Spleen (tissue), 7 donors: ENCODE results near the gene ATF3.

Experiments used
- POLR2AphosphoS5 ChIP-seq, 3 donors: sonication (generic); formaldehyde crosslinking; IDR thresholded peaks; one replicate each; pipeline ENCODE4 v1.5.1; 2017; ENCODE audit warnings: antibody characterized with exemption in 3 of 3
- TF ChIP-seq, protein P1 (sequence below), 11 experiments: fragments of 200-600 bp in 7 of 11; fragments of 450-650 bp in 4 of 11; sonication (generic) in 4 of 11; IDR thresholded peaks in 8 of 11; conservative IDR thresholded peaks in 3 of 11; 1 replicate in 7 of 11; 2 replicates in 4 of 11; pipeline versions ENCODE4 v1.4.0 to v1.8.0; 2016 to 2021; ENCODE audit warnings: antibody characterized with exemption in 11 of 11, inconsistent platforms in 4 of 11, mild to moderate bottlenecking in 1 of 11
- donor health status: DM: no; HTN: no; CAD: no; lungs with moderate emphysema.
- donor health status: DM: no; HTN: no; CAD: no.
- donor health status: DM: no; HTN: no; CAD: no.

- TF ChIP-seq, protein P1, sequence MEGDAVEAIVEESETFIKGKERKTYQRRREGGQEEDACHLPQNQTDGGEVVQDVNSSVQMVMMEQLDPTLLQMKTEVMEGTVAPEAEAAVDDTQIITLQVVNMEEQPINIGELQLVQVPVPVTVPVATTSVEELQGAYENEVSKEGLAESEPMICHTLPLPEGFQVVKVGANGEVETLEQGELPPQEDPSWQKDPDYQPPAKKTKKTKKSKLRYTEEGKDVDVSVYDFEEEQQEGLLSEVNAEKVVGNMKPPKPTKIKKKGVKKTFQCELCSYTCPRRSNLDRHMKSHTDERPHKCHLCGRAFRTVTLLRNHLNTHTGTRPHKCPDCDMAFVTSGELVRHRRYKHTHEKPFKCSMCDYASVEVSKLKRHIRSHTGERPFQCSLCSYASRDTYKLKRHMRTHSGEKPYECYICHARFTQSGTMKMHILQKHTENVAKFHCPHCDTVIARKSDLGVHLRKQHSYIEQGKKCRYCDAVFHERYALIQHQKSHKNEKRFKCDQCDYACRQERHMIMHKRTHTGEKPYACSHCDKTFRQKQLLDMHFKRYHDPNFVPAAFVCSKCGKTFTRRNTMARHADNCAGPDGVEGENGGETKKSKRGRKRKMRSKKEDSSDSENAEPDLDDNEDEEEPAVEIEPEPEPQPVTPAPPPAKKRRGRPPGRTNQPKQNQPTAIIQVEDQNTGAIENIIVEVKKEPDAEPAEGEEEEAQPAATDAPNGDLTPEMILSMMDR (IDR thresholded peaks at IDR 0.05 in 8 of 11, conservative IDR thresholded peaks at IDR 0.05 in 3 of 11): peak; percentile 87 to 98 (median 95)
- TF ChIP-seq POLR2AphosphoS5 (IDR thresholded peaks at IDR 0.05): peak; percentile 40 to 80 (median 69)
These were observed 56.9 kb downstream of the ATF3 start for GRCh38 chr1:212665241-212666115.
